Esophagus muscularis mucosa (tissue), 3 donors: Measurements from ENCODE around the gene MISP3.

Source experiments
- CTCF ChIP-seq, 3 experiments: fragments of 200-600 bp in 2 of 3; fragments of 450-650 bp in 1 of 3; sonication (generic) in 2 of 3; IDR thresholded peaks; one replicate each; pipeline ENCODE4 v1.5.1; 2017 to 2019; ENCODE audit warnings: antibody characterized with exemption in 3 of 3, mild to moderate bottlenecking in 2 of 3, moderate library complexity in 1 of 3
- POLR2AphosphoS5 ChIP-seq, 2 donors: sonication (generic); formaldehyde crosslinking; IDR thresholded peaks; one replicate each; pipeline ENCODE4 v1.6.1; 2017; ENCODE audit warnings: antibody characterized with exemption in 2 of 2

- TF ChIP-seq CTCF (IDR thresholded peaks at IDR 0.05): no peak
- no peak for TF ChIP-seq POLR2AphosphoS5 (IDR thresholded peaks at IDR 0.05)
Observed at GRCh38 chr19:14090509-14091080, 18.0 kb downstream of the MISP3 start, which contains the start of gene SAMD1.
